Thyroid gland (tissue), 4 donors: ENCODE results near the gene MTHFSD.

Source experiments
- CTCF ChIP-seq, 6 experiments: fragments of 200-600 bp in 3 of 6; fragments of 450-650 bp in 3 of 6; sonication (generic) in 3 of 6; IDR thresholded peaks; one replicate each; pipeline ENCODE4 v1.5.1; 2016 to 2019; ENCODE audit warnings: antibody characterized with exemption in 6 of 6, mild to moderate bottlenecking in 2 of 6, inconsistent platforms in 1 of 6, moderate library complexity in 1 of 6
- POLR2A ChIP-seq, 2 donors: fragments of 450-650 bp; IDR thresholded peaks; one replicate each; pipeline ENCODE4 v1.6.1; 2017; ENCODE audit warnings: antibody characterized with exemption in 2 of 2, mild to moderate bottlenecking in 2 of 2, moderate library complexity in 1 of 2

- TF ChIP-seq CTCF (IDR thresholded peaks at IDR 0.05) (no peak), POLR2A (IDR thresholded peaks at IDR 0.05) (no peak)
Observed at GRCh38 chr16:86590501-86591144, 35.6 kb upstream of the MTHFSD start.
